K562 (cell line): Measurements from ENCODE around the gene EXTL1. TPM values are rescaled to one million over a fixed set of nuclear protein-coding genes. Genes with fewer than 3 reads are reported as not detected.
A peak's percentile ranks its signal among the peaks of the same experiment; 100 is the strongest.

Experiments used
- CHCHD3 ChIP-seq: fragments of 250-450 bp; sonication (Bioruptor Pico); IDR thresholded peaks from 2 replicates; pipeline ENCODE4 v2.1.2; 2022; ENCODE audit warnings: mild to moderate bottlenecking
- ELF2 ChIP-seq: fragments of 250-450 bp; sonication (Bioruptor Pico); IDR thresholded peaks from 2 replicates; pipeline ENCODE4 v1.5.0; 2021; ENCODE audit warnings: mild to moderate bottlenecking
- PHB ChIP-seq: fragments of 250-450 bp; sonication (Bioruptor Pico); IDR thresholded peaks from 2 replicates; pipeline ENCODE4 v1.5.0; 2021
- POLR2A ChIP-seq: fragments of 450-650 bp; conservative IDR thresholded peaks from 2 replicates; pipeline ENCODE4 v1.6.1; 2016
- RAD51 ChIP-seq: fragments of 450-650 bp; IDR thresholded peaks from 2 replicates; pipeline ENCODE4 v1.7.1; 2016; ENCODE audit warnings: low read depth, mild to moderate bottlenecking, borderline replicate concordance
- RCOR1 ChIP-seq, 2 experiments: IDR thresholded peaks; 2 replicates each; pipeline ENCODE4 v1.6.1; 2012; ENCODE audit warnings: low read depth in 2 of 2, low read length in 2 of 2, borderline replicate concordance in 1 of 2, improper control_type of control experiment in 1 of 2
- SAFB2 ChIP-seq: fragments of 200-400 bp; formaldehyde crosslinking; IDR thresholded peaks from 2 replicates; pipeline ENCODE4 v1.6.1; 2018; ENCODE audit warnings: borderline replicate concordance, low read length, low read depth, moderate library complexity; ENCODE audit not compliant: severe bottlenecking
- ZFP30 ChIP-seq: fragments of 250-450 bp; sonication (Bioruptor Pico); IDR thresholded peaks from 2 replicates; pipeline ENCODE4 v1.8.0; 2022; ENCODE audit warnings: moderate library complexity, mild to moderate bottlenecking, inconsistent platforms, borderline replicate concordance
- ZFPM2 ChIP-seq: fragments of 250-450 bp; sonication (Bioruptor Pico); IDR thresholded peaks from 2 replicates; pipeline ENCODE4 v1.5.1; 2022; ENCODE audit warnings: mild to moderate bottlenecking
- polyA plus RNA-seq, 8 experiments: library from polyadenylated mRNA; depleted of rRNA in 4 of 8; stranded (reverse) in 5 of 8; unstranded in 3 of 8; fragments of >200 nt; fragmentation: Nextera tagmentation in 2 of 8; fragmentation: Illumina TruSeq in 1 of 8; extraction: Ambion mirVana in 2 of 8; extraction: Trizol in 1 of 8; gene quantifications; 2 replicates each; pipeline versions ENCODE4 v1.2.1 to v1.2.3, GENCODE V29; 2011 to 2014; ENCODE audit warnings: inconsistent platforms in 1 of 8, missing spikeins in 1 of 8
- total RNA-seq, 7 experiments: library from RNA; depleted of rRNA in 6 of 7; stranded (reverse); fragments of >200 nt in 6 of 7; fragmentation: Illumina TruSeq in 2 of 7; extraction: Trizol in 2 of 7; gene quantifications; 2 replicates each; pipeline versions ENCODE4 v1.2.1 to v1.2.3, GENCODE V29; 2011 to 2021; ENCODE audit warnings: low replicate concordance in 1 of 7
- TF ChIP-seq, protein P1 (sequence below), 2 experiments: fragments of 450-650 bp; IDR thresholded peaks; 2 replicates each; pipeline ENCODE4 v1.6.1; 2016; ENCODE audit warnings: mild to moderate bottlenecking in 2 of 2, borderline replicate concordance in 1 of 2, low read depth in 1 of 2, moderate library complexity in 1 of 2
- TF ChIP-seq, protein P2 (sequence below), 2 experiments: fragments of 450-650 bp in 1 of 2; sonication (generic) in 1 of 2; formaldehyde crosslinking in 1 of 2; IDR thresholded peaks in 1 of 2; conservative IDR thresholded peaks in 1 of 2; 2 replicates each; pipeline versions ENCODE4 v1.6.1 to v1.8.1; 2016 to 2023; ENCODE audit warnings: mild to moderate bottlenecking in 2 of 2, moderate library complexity in 2 of 2, inconsistent platforms in 1 of 2, missing genetic modification reagents in 1 of 2

The EXTL1 gene
- total and polyA plus RNA-seq, 9 of the 15 experiments (the other 6 are each of a cell fraction or from before 2014, with no cell fraction given): 0.04 to 0.23 (median 0.08) TPM; not detected in 3

DNA sequence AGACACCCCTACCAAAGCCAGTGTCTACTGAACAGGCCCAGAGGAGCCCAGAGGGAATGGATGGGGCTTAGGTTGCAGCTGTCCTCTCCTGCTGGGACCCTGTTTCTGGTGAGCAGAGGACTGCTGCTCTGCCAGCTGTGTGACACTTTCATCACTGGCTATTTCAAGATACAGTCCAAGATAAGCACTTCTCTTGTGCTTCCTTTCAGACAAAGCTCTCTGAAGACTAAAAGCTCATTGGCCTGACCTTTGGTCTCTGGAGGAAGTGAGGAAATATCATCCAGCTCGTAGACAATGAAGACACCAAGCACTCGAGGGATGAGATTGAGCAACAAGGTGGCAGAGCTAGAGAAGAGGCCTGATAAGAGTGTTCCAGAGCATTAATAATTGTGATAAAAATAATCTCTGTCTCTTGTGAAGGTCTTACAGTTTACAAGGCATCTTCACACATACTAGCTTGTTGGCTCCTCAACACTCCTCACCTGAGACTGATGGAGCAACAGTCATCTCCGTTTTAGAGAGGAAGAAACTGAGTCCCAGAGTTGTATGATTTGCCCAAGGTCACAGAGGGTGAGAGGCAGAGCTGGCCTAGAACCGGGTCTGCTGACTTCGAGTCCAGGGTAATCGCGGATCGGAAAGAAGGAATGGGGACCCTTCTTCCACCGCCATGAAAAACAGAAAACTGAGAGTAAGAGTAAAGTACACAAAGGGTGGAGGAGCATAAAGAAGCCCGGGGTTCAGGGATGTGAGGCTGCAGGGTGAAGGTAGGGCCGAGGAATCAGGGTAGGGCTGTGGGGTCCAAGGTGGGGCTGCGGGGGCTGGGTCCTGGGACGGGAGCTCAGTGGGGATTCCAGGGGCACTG, 24.4 kb upstream of the EXTL1 start (continued):
- TF ChIP-seq, protein P1, sequence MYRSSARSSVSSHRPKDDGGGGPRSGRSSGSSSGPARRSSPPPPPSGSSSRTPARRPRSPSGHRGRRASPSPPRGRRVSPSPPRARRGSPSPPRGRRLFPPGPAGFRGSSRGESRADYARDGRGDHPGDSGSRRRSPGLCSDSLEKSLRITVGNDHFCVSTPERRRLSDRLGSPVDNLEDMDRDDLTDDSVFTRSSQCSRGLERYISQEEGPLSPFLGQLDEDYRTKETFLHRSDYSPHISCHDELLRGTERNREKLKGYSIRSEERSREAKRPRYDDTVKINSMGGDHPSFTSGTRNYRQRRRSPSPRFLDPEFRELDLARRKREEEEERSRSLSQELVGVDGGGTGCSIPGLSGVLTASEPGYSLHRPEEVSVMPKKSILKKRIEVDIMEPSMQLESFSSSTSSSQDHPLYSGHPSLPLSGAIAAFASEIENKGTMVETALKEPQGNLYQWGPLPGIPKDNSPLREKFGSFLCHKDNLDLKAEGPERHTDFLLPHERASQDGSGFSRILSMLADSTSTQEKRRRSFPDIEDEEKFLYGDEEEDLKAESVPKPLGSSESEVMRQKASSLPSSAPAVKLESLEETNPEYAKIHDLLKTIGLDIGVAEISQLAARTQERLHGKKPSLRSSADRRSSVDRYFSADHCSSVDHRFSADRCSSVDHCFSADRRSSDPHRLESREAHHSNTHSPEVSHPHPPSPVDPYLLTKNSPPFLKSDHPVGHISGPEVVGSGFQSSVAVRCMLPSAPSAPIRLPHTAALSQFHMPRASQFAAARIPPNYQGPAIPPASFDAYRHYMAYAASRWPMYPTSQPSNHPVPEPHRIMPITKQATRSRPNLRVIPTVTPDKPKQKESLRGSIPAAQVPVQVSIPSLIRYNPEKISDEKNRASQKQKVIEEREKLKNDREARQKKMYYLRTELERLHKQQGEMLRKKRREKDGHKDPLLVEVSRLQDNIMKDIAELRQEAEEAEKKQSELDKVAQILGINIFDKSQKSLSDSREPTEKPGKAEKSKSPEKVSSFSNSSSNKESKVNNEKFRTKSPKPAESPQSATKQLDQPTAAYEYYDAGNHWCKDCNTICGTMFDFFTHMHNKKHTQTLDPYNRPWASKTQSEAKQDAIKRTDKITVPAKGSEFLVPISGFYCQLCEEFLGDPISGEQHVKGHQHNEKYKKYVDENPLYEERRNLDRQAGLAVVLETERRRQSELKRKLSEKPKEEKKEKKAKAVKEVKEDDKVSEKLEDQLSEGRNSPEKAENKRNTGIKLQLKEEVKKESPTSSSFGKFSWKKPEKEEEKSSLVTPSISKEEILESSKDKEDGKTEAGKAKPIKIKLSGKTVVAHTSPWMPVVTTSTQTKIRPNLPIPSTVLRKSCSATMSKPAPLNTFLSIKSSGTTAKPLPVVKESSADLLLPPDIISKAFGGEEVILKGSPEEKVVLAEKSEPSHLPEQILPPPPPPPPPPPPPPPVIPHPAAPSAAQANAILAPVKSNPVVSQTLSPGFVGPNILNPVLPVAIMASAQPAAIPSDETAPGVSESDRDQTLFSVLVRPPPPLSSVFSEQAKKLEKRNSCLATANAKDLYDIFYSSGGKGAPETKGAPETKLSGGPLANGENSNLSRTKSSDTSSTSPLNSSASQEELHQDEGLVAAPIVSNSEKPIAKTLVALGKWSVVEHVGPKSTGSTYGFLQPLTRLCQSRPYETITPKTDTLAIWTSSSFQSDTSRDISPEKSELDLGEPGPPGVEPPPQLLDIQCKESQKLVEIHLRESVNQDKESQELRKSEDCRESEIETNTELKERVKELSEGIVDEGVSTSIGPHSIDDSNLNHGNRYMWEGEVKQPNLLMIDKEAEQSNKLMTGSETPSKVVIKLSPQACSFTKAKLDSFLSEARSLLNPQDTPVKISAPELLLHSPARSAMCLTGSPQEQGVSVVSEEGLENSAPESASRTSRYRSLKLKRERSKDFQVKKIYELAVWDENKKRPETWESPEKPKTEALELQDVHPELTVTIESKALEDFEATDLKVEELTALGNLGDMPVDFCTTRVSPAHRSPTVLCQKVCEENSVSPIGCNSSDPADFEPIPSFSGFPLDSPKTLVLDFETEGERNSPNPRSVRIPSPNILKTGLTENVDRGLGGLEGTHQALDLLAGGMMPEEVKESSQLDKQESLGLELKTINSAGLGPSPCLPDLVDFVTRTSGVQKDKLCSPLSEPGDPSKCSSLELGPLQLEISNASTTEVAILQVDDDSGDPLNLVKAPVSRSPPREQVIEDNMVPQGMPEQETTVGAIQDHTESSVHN (IDR thresholded peaks at IDR 0.05; ENCODE audit: borderline replicate concordance in 1 of 2, low read depth in 1 of 2): peak in 1 of 2 experiments; percentile 71; a peak in 2 of 4 replicates
- TF ChIP-seq ELF2 (CRISPR knock-in tag) (no peak), ZFPM2 (no peak), PHB (no peak), CHCHD3 (CRISPR knock-in tag) (no peak), RAD51 (no peak), POLR2A (0 out of 2 replicates have a peak, but pooled peaks have one; percentile 8), SAFB2 (no peak), ZFP30 (CRISPR knock-in tag) (no peak), RCOR1 (IDR thresholded peaks at IDR 0.05; ENCODE audit: borderline replicate concordance in 1 of 2, low read depth in 2 of 2, low read length in 2 of 2) (peak in 1 of 2 experiments; percentile 77; a peak in 1 of 4 replicates)
- TF ChIP-seq, protein P2, sequence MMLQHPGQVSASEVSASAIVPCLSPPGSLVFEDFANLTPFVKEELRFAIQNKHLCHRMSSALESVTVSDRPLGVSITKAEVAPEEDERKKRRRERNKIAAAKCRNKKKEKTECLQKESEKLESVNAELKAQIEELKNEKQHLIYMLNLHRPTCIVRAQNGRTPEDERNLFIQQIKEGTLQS (IDR thresholded peaks at IDR 0.05): peak; percentile 64
- TF ChIP-seq, protein P2 (CRISPR knock-in tag; conservative IDR thresholded peaks at IDR 0.05): no peak
